Measurements from ENCODE around the gene ABCB10.

- TF ChIP-seq CTCF (IDR thresholded peaks at IDR 0.05) (no peak), POLR2A (IDR thresholded peaks at IDR 0.05) (no peak)
These were observed 78.0 kb downstream of the ABCB10 start for GRCh38 chr1:229480495-229480894.

Data from prostate gland (tissue), 2 donors.